OCI-LY1 (cell line): ENCODE results near the gene TNS1.

ENCODE experiments used
- H2AFZ ChIP-seq: fragments of 200-600 bp; sonication (generic), shearing (Covaris generic); 2 replicates; pipeline ENCODE4 v1.6.0; 2014; ENCODE audit warnings: antibody characterized with exemption, mild to moderate bottlenecking, low read length
- H3F3A ChIP-seq: fragments of 200-600 bp; sonication (generic), shearing (Covaris generic); 2 replicates; pipeline ENCODE4 v1.6.0; 2014; ENCODE audit warnings: mild to moderate bottlenecking, antibody characterized with exemption, low read length, moderate library complexity; ENCODE audit not compliant: insufficient read depth
- H3K27ac ChIP-seq: fragments of 200-600 bp; sonication (generic); 2 replicates; pipeline ENCODE4 v1.5.1; 2014; ENCODE audit warnings: low read length, mixed run types, mild to moderate bottlenecking, low read depth; ENCODE audit not compliant: poor library complexity, severe bottlenecking
- H3K27me3 ChIP-seq: fragments of 200-600 bp; sonication (generic); 2 replicates; pipeline ENCODE4 v1.6.0; 2014; ENCODE audit warnings: antibody characterized with exemption, mild to moderate bottlenecking, low read length, moderate library complexity; ENCODE audit not compliant: insufficient read depth
- H3K36me3 ChIP-seq: fragments of 200-600 bp; sonication (generic); 2 replicates; pipeline ENCODE4 v1.6.1; 2014; ENCODE audit warnings: mild to moderate bottlenecking, antibody characterized with exemption, low read length, moderate library complexity, mixed read lengths; ENCODE audit not compliant: insufficient read depth
- H3K4me1 ChIP-seq: fragments of 200-600 bp; sonication (generic); 2 replicates; pipeline ENCODE4 v1.5.1; 2014; ENCODE audit warnings: mild to moderate bottlenecking, low read length, moderate library complexity; ENCODE audit not compliant: insufficient read depth, severe bottlenecking
- H3K4me2 ChIP-seq: fragments of 200-600 bp; sonication (generic), shearing (Covaris generic); 2 replicates; pipeline ENCODE4 v1.6.1; 2014; ENCODE audit warnings: low read length
- H3K4me3 ChIP-seq: fragments of 200-600 bp; sonication (generic); 2 replicates; pipeline ENCODE4 v1.5.1; 2014; ENCODE audit warnings: low read length, low read depth, mild to moderate bottlenecking, mixed read lengths; ENCODE audit not compliant: poor library complexity, severe bottlenecking
- H3K79me2 ChIP-seq: fragments of 200-600 bp; shearing (Covaris generic); 2 replicates; pipeline ENCODE4 v1.6.1; 2016; ENCODE audit warnings: mixed run types, low read length, mixed read lengths; ENCODE audit not compliant: insufficient read depth
- H3K9ac ChIP-seq: fragments of 200-600 bp; sonication (generic), shearing (Covaris generic); 2 replicates; pipeline ENCODE4 v1.6.1; 2014; ENCODE audit warnings: mild to moderate bottlenecking, low read length, mixed read lengths
- H3K9me2 ChIP-seq: fragments of 200-600 bp; sonication (generic), shearing (Covaris generic); 2 replicates; pipeline ENCODE4 v1.6.1; 2014; ENCODE audit warnings: low read depth, mild to moderate bottlenecking, low read length, mixed read lengths
- H3K9me3 ChIP-seq: fragments of 200-600 bp; shearing (Covaris generic); 2 replicates; pipeline ENCODE4 v1.6.1; 2014; ENCODE audit warnings: low read length, mixed read lengths
- H4K20me1 ChIP-seq: fragments of 200-600 bp; sonication (generic), shearing (Covaris generic); 2 replicates; pipeline ENCODE4 v1.6.0; 2016; ENCODE audit warnings: mild to moderate bottlenecking, low read length; ENCODE audit not compliant: insufficient read depth
- EZH2 ChIP-seq: fragments of 200-600 bp; sonication (generic), shearing (Covaris generic); IDR thresholded peaks from 2 replicates; pipeline ENCODE4 v1.8.0; 2017; ENCODE audit warnings: borderline replicate concordance, mixed run types, mild to moderate bottlenecking, antibody characterized with exemption, low read length, moderate library complexity, mixed read lengths
- TF ChIP-seq, protein P1 (sequence below): fragments of 200-600 bp; sonication (generic), shearing (Covaris generic); IDR thresholded peaks from 2 replicates; pipeline ENCODE4 v1.5.1; 2017; ENCODE audit warnings: mild to moderate bottlenecking, antibody characterized with exemption, low read length, moderate library complexity, mixed read lengths

TNS1 gene

GRCh38 chr2:217798743-217799562 is 203.8 kb downstream of the TNS1 start:
- H3K4me3 ChIP-seq, result no peak overlapping the region
- H3K9me3 ChIP-seq, result no peaks in the 10 kb centered on the region
- no peak overlapping the region for H3K27ac ChIP-seq
- H3K4me1 ChIP-seq, result peaks cover 36% of the 10 kb centered on the region
- no peaks in the 10 kb centered on the region for H3F3A ChIP-seq
- H3K4me2 ChIP-seq, result no peak overlapping the region
- no peak overlapping the region for H2AFZ ChIP-seq
- H3K27me3 ChIP-seq, result no peaks in the 10 kb centered on the region
- no peak overlapping the region for H3K9ac ChIP-seq
- H3K9me2 ChIP-seq, result no peaks in the 10 kb centered on the region
- TF ChIP-seq EZH2, result no peak
- TF ChIP-seq, protein P1, sequence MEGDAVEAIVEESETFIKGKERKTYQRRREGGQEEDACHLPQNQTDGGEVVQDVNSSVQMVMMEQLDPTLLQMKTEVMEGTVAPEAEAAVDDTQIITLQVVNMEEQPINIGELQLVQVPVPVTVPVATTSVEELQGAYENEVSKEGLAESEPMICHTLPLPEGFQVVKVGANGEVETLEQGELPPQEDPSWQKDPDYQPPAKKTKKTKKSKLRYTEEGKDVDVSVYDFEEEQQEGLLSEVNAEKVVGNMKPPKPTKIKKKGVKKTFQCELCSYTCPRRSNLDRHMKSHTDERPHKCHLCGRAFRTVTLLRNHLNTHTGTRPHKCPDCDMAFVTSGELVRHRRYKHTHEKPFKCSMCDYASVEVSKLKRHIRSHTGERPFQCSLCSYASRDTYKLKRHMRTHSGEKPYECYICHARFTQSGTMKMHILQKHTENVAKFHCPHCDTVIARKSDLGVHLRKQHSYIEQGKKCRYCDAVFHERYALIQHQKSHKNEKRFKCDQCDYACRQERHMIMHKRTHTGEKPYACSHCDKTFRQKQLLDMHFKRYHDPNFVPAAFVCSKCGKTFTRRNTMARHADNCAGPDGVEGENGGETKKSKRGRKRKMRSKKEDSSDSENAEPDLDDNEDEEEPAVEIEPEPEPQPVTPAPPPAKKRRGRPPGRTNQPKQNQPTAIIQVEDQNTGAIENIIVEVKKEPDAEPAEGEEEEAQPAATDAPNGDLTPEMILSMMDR, result no peak
- H3K79me2 ChIP-seq, result no peaks in the 10 kb centered on the region
- H3K36me3 ChIP-seq, result no peaks in the 10 kb centered on the region
- no peaks in the 10 kb centered on the region for H4K20me1 ChIP-seq

- no peak overlapping the region for H3K4me2 ChIP-seq
- H3F3A ChIP-seq, result no peaks in the 10 kb centered on the region
- H3K27me3 ChIP-seq, result no peaks in the 10 kb centered on the region
- H3K9me2 ChIP-seq, result no peaks in the 10 kb centered on the region
- no peak overlapping the region for H3K9ac ChIP-seq
- H3K79me2 ChIP-seq, result no peaks in the 10 kb centered on the region
- no peaks in the 10 kb centered on the region for H3K9me3 ChIP-seq
- H3K36me3 ChIP-seq, result no peaks in the 10 kb centered on the region
- no peak overlapping the region for H3K4me3 ChIP-seq
- TF ChIP-seq EZH2, result no peak
- TF ChIP-seq, protein P1, result no peak
- H4K20me1 ChIP-seq, result no peaks in the 10 kb centered on the region
- H3K27ac ChIP-seq, result no peak overlapping the region
- no peak overlapping the region for H2AFZ ChIP-seq
- peaks cover 36% of the 10 kb centered on the region for H3K4me1 ChIP-seq
Measured at GRCh38 chr2:217798191-217798590, 204.6 kb downstream of the TNS1 start.

GRCh38 chr2:217797661-217798069 is 205.1 kb downstream of the TNS1 start:
- peak overlapping the region; percentile 17; the same call in 1 of the 2 replicates for H3K4me2 ChIP-seq
- H2AFZ ChIP-seq, result no peak overlapping the region
- H3K9me2 ChIP-seq, result no peaks in the 10 kb centered on the region
- no peaks in the 10 kb centered on the region for H3K9me3 ChIP-seq
- H3K4me1 ChIP-seq, result peaks cover 36% of the 10 kb centered on the region
- TF ChIP-seq, protein P1, result no peak
- TF ChIP-seq EZH2, result no peak
- no peak overlapping the region for H3K4me3 ChIP-seq
- H3K27me3 ChIP-seq, result no peaks in the 10 kb centered on the region
- H3F3A ChIP-seq, result no peaks in the 10 kb centered on the region
- no peaks in the 10 kb centered on the region for H4K20me1 ChIP-seq
- H3K9ac ChIP-seq, result no peak overlapping the region
- peak overlapping the region; percentile 46 for H3K27ac ChIP-seq
- no peaks in the 10 kb centered on the region for H3K36me3 ChIP-seq
- H3K79me2 ChIP-seq, result no peaks in the 10 kb centered on the region
